NCI-H1092 (cell line): Measurements from ENCODE around the gene MACF1.

ENCODE experiments used
- DNase-seq: peaks from one replicate; lab custom pipeline; 2025; lab: John Stamatoyannopoulos, UW

MACF1 gene

DNA sequence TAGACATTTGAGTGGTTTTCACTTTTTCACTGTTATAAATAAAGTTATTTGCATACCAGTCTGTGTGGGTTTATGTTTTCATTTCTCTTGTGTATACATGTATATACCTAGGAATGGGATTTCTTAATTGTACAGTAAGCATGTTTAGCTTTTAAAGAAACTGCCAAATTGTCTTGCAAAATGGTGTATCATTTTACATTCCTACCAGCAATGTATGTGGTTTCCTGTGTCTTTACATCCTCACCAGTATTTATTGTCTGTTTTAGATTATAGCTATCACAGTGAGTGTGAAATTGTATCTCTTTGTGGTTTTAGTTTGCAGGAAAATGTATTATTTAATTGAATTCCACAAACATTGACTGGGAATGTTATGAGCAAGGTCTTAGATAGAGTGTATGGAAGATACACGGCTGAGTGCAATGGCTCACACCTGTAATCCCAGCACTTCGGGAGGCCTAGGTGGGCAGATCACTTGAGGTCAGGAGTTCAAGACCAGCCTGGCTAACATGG lies 57.3 kb downstream of the MACF1 start:
- no peak for DNase-seq

DNA sequence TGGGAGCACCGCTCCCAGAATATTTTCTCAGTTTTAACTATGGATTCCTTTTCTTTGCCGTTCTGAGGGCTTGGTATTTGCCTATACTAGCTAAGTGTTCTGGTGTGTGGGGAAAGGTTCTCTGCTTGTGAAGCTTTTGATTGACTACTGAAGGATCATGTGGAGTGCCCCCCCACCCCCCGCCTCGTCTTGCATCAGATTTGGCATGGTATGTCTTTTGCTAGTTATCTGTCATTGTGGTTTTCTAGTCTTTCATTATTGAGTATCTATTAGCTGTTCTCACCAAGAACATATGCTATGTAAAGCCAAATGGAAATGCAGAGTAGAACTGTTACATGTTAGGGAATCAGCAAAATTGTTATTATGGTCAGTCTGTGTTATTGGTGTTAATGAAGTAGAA lies 58.3 kb downstream of the MACF1 start:
- DNase-seq = no peak

DNA sequence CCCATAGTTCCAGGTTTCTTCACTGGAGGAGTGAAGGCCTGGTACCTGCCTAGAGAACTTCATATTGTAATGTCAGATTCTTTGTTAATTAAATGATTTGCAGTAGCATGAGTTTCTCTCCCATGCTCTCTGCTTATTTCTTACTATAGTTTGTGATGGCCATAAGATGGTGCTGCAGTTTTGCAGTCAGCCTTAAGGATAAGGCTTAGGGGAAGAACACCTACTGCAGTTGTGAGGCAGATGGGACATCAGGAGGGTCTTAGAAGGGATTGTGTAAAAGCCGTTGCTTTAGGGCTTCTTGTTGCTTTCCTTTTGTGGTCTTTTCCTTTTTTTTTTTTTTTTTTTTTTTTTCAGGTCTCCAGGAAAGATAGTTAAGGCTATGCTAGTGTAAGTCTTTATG lies 61.8 kb downstream of the MACF1 start:
- no peak for DNase-seq

DNA sequence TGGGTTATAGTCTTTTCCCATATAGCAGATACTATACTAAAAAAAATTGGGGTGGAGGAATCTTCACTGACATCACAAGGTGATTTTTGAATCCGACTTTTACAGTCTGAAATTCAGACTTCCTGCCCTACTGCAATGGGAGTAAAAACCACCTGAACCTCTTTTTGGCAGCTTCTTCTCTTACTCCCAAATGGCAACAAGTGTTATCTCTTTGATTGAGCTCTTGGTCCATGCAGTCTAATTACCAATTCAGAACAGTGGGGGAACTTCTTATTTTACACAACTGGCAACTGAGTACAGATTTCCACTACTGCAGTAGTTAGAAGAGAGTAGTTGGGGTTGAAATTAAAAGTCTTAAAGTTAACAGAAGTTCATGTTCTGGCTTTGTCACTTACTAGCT lies 62.3 kb downstream of the MACF1 start:
- DNase-seq = no peak

DNA sequence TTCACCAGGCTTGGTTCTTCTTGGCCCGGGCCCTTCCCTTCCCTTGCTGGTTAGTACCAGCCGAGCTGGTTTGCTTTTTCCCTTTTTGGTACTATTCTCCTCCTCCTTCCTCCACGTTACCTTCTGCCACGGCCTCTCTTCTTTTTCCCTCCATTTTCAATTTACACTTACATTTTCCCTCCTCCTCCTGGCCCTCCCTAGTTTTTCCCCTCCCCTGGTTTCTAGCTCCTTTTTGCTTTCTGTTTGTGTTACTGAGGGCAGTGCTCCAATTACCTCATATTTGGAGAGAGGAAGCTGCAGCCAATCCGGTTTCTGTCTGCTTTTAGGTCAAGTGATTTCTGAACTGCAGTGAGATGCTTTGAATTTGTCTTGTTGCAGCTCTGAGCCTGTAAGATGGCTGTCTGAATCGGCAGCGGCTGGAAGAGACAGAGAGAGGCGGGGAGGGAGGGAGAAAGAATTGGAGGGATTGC lies 63.7 kb downstream of the MACF1 start:
- peak; percentile 79 for DNase-seq

DNA sequence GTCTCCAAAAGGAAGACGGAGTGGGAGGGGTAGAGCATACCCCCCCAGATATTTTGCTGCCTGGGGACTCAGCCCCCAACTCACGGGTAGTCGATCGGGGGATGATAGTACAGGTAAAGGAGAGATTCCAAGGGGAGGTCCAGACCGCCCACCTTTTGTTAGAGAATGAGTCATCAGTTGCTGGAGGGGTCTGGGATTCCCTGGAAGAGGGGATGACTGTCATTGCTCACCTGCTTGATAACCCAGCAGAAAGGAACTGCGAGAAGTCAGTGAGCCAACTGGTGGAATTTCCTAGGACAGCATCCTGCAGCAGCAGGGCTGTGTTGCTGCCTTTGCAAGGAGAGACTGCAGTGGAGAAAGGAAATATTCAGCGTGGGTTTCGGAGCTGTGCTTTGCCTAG lies 64.4 kb downstream of the MACF1 start:
- DNase-seq = no peak

DNA sequence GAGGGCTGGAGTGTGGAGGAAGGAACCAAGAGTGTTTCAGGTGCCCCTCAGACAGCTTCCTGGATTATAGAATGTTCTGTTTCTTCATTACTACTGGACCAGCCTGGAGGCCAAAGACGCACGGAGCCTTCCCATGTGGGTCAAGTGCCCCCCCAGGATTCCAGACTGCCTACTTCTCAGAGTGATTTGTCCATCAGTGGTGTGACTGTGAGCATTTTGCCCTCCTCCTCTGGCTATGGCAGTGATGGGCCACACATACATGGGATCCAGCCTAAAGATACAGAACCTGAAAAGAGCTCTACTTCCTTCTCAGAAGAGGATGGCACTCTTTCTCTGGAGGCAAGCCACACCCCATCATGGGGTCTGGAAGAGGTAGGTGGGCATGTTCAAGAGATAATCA lies 64.9 kb downstream of the MACF1 start:
- no peak for DNase-seq

DNA sequence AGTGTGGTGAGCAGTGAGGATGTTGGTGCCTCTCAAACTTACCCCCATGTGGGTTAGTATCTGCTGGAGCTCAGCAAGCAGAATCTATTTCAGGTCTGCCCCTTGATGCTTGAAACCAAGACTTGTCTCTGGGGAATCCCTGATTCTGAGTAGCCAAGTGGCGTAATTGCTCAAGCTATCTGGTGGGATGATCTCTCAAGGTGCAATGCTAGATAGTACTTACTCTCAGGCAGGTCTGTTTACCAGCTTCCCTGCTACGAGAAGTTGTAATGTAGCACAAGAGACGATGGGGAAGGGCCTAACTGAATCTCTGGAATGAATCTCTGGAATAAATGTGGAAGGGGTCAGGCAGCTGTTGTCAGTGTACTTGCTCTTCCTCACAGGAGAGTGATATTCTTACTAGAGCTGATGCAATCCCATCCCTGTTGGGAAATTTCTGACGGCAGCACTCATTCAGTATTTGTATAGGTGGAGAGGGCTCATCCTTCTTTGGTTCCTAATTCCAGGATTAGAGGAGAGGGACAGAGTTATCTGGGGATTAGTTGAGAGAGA lies 65.4 kb downstream of the MACF1 start:
- no peak for DNase-seq

DNA sequence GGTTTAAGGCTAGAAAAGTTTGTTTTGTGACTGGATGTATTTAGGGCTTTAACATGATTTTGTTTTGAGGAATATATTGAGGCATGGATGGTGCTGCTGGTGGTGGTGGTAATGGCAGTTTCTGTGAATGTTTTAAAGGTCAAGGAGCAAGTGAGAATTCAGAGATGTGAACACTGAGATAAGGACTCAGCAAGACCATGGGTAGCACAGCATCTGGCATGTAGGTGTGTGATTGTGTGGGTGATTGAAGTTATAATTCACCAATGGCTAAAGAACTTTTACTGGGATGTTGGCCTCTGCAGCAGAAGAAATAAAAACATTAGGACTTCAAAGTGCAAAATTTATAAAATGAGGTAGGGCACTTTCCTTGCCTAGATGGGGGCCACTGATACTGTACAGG lies 65.9 kb downstream of the MACF1 start:
- no peak for DNase-seq

DNA sequence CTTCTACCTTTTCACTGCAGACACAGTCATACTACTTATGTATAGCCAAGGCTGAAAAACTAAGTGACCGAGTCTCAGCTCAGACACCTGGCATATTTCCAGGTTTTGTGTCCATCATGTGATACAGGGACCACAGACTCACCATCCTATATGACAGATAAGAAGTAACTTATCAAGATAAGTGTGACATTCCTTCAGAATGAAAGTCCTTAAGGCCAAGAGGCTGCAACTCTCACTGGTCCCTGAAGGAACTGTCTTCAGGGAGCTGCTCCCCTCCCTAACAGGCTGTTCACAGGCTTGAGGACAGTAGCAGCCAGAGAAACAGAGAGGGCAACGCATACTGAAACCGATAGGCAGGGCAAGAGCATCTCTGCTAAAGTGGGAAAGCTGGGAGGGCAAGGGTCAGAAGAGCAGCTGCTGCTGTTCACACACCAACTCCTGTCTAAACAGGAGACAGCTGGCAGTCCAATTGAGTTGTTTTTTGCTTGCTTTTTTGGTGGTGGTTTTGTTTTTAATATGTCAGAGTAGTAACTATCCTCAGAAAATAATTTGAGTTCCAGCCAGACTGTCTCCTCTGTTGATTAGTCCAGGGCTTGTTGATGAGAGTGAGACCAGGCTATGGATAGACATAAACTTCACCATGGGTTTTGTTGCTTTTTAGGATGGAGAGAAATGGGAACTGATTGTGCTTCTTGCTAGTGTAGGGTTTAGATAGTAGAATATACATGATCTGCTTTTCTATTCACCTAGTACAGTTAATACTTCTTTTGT lies 67.7 kb downstream of the MACF1 start:
- peak; percentile 55 for DNase-seq

DNA sequence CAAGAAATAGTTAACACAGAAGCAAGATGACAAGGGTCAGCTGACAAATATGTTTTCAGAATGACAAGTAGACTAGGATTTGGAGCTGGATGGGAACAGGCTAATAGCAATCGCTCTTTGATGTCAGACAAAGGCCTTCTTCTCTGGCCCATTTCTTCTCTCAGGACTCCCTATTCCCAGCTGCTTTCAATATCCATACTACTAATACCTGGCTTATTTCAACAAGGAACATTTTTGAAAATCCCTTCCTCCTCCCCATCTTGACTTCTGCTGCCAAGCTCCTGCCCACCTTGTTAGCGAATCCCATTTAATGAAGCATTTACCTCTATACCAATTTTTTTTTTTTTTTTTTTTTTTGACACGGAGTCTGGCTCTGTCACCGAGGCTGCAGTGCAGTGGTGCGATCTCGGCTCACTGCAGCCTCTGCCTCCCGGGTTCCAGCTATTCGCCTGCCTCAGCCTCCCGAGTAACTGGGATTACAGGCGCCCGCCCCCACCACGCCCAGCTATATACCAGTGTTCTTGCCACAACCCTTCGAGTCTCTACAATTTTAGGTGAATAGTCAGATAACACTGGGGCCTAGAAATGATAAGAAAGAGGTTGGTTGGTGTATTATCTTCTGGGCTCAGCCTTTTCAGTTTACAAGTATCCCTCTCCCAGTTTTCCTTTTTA lies 68.4 kb downstream of the MACF1 start:
- DNase-seq = no peak

DNA sequence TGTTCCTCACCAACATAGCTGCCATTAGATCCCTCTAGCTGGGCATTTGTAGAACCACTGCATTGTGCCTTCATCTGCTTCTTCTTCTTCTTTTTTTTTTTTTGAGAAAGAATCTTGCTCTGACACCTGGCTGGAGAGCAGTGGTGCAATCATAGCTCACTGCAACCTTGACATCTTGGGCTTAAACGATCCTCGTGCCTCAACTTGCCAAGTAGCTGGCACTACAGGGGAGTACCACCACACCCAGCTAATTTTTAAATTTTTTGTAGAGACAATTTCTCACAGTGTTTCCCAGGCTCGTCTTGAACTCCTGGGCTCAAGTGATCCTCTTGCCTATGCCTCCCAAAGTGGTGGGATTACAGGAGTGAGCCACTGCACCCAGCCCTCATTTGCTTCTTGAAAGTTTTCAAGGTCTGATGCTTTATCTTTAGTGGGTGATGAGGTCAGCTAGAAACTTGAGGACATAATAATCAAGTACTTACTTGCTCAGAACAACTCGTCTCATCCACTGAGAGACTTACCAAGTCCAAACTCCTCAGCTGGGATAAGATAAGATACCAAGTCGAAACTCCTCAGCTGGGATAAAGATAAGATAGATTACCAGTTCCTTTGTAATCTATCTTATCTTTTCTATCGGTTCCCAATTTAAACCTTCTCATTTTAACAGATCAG lies 71.5 kb downstream of the MACF1 start:
- no peak for DNase-seq

DNA sequence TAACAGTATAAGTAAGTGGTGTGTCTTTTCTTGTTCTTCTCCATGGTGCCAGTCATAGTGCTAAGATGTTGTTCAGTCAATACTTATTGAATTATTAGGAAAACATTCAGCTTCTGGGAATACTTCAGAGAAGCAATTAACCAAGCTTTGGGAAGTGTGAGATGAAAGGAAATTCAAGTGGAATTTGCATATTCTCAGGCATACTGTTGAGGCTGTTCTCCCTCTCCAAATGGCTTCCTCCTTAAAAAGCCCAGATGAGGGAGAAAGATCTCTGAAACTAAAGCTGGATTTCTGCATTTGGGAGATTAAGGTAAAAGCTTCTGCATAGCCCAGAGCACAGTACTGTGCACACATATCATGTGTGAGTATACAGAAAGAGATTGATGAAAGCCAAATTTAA lies 73.4 kb downstream of the MACF1 start:
- no peak for DNase-seq

DNA sequence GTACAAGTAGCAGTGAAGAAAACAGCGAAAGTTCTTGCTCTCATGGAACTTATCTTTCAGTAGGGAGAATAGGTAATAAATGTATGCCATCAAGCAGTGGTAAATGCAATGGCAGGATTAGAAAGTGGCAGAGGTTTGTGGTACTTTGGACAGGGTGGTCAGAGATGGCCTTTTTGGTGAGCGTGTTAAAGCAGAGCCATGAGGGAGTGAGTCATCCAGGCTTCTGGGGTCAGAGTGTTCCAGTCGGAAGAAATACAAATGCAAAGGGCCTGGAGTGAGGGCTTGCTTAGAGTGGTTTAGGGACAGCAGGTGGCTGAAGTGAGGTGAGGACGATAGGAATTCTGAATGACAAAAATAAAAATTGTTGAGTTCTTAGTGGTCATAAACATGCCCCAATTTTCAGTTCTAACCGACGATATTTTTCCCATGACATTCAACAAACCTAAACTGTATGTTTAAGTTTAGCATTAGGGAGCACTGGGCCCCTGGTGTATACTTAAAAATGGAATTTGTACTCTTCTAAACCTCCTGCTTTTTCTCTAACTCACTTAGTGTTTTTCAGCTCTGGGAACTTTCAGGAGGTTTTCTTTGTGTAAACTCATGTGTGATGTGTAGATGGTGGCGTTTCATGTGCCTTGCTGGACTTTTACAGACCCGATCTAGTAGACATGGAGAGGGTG lies 78.2 kb downstream of the MACF1 start:
- no peak for DNase-seq

DNA sequence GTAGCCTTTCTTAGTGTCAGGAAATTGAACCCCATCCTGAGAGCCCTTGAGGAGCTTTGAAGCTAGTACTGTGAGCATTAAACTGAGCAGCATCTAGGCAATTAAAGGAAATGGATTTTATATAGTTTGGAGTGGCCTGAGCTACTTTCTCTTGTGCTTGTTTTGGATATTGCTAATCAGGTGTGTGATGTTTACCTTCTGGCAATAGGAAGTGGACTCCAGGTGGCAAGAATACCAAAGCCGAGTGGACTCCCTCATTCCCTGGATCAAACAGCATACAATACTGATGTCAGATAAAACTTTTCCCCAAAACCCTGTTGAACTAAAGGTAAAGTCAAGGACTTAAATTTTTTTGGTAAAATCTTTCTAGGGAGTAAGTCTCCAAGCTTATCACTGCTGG lies 79.4 kb downstream of the MACF1 start:
- no peak for DNase-seq

DNA sequence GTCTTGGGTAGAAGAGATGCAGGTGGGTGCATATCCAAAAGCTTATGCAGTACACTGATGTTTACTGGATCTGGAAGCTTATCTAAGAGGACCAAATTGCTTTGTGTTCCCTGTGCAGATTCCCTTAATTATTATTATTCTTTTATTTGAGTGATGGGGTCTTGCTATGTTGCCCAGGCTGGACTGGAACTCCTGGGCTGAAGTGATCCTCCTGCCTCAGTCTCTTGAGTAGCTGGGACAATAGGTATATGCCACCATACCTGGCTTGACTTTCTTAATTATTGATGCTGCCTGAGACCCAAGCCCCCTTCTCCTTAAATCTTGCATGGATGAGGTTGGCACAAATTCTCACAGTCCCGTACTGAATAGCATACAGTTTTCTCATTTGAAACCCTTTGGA lies 83.0 kb downstream of the MACF1 start:
- no peak for DNase-seq

DNA sequence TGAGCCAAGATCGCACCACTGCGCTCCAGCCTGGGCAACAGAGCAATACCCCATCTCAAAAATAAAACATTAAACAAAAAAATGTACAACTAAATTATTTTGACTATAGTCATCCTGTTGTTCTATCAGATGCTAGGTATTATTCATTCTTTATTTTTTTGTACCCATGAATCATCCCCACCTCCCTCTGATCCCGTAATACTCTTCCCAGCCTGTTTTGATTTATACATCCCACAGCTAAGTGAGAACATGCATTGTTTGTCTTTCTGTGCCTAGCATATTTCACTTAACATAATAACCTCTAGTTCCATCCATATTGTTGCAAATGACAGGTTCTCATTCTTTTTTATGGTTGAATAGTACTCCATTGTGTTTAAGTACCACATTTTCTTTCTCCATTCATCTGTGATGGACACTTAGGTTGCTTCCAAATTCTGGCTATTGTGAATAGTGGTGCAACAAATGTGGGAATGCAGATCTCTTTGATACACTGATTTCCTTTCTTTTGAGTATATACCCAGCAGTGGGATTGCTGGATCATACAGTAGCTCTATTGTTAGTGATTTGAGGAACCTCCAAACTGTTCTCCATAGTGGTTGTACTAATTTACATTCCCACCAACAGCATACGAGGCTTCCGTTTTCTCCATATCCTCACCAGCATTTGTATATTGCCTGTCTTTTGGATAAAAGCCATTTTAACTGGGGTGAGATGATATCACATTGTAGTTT lies 84.4 kb downstream of the MACF1 start:
- DNase-seq = no peak

DNA sequence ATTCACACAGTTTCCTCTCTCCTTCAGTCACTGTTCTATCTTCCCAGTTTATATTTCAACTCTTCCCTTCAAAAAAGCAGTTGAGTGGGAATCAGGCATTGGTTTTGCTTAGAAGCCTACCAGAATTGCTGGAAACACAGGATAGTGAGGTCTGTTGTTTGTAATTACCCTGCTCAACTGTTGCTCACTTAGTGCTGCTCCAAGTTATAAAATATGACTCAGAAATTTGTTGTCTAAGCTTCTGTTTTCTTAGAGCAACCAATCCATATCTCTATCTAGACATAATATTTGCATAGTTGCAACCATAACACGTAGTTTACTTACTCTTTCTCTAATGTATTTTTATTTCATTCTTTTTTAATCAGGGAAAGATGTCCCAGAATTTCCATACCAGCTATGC lies 87.9 kb downstream of the MACF1 start:
- no peak for DNase-seq

DNA sequence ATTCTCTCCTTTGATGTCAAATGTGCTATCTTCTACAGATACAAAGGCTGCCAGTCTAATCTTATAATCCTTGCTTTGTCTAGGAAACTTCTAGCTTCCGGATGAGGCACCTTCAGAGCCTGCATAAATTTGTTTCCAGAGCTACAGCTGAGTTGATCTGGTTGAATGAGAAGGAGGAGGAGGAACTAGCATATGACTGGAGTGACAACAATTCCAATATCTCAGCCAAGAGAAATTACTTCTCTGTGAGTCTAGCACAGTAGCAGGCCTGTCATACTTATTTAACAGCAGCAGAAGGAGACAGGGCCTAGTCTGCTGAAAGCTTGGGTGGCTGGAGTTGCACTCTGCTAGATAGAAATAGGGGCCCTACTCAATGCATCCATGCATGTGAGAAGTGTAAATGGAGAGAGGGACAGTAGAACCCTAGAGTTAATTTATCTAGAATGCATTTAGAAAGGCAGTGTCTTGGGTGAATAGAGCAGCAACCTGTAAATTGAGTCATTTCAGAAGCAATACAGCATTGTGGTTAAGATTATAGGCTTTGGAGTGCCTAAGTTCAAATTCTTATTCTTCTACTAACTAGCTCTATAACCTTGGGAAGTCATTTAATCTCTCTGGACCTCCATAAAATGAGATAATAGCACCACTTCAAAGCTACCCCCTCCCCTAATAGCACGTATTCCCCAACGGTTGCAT lies 89.0 kb downstream of the MACF1 start:
- DNase-seq = no peak

DNA sequence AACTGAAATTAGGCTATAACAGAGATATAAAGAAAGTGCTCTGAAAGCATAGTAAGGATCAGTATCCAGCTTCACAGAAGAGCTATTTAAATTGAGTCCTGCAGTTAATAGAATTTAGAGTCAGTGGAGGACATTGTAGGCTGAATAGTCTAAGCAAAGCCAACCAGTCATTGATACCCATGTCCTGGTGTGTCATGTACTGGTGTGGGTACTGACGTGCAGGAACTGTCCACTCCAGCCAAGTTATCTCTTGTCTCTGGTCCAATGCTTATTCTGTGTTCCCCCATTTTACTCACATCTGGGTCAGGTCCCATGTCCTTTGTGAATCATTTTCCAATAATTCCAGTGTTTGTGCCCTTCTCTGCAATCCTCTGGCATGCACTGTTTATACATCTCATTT lies 90.0 kb downstream of the MACF1 start:
- no peak for DNase-seq

DNA sequence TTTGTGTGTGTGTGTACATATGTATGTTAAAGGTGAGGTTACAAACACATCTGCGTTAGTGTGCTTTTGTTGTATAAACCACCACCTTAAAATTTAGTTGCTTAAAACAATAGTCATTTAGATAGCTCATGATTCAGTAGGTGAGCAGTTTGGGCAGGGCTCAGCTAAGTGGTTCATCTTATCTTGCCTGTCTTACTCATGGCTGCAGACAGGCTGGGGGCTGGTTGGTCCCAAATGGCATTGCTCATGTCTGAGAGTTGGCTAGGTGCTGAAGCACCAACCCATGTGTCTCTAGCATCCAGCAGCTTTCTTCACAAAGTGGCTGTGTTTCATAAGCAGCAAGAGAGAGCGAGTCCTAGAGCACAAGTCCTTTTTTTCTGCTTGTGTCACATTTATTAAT lies 91.4 kb downstream of the MACF1 start:
- no peak for DNase-seq
